ENCODE data around the gene COG1. TPM values are rescaled to one million over a fixed set of nuclear protein-coding genes. Genes with fewer than 3 reads are reported as not detected.

Gene COG1
- total and polyA plus RNA-seq, 8 donors, result 30.7 to 54.3 (median 45.6) TPM

GRCh38 chr17:73170324-73170723, 22.5 kb upstream of the COG1 start:
- Histone ChIP-seq H3K27ac (no peak overlapping the region), H3K36me3 (no peaks in the 10 kb centered on the region), H3K27me3 (peaks cover 9 to 49% of the 10 kb centered on the region in 2 donors), H3K4me3 (no peak overlapping the region), H3K4me1 (peaks cover 0 to 21% of the 10 kb centered on the region in 2 donors), H3K9me3 (no peaks in the 10 kb centered on the region)
- no peak for TF ChIP-seq CTCF (IDR thresholded peaks at IDR 0.05)
- intact Hi-C loops (cut with DNase I), result no loop called here
- DNase-seq, result no peak
- no peak for ATAC-seq

GRCh38 chr17:73172252-73172651, 20.6 kb upstream of the COG1 start:
- peaks cover 0 to 30% of the 10 kb centered on the region in 2 donors for H3K27me3 ChIP-seq
- H3K27ac ChIP-seq, result no peak overlapping the region
- intact Hi-C loops (cut with DNase I), result no loop called here
- no peaks in the 10 kb centered on the region for H3K9me3 ChIP-seq
- DNase-seq, result no peak
- no peak for TF ChIP-seq CTCF (IDR thresholded peaks at IDR 0.05)
- peaks cover 0 to 2% of the 10 kb centered on the region in 2 donors for H3K4me1 ChIP-seq
- no peaks in the 10 kb centered on the region for H3K36me3 ChIP-seq
- ATAC-seq, result no peak
- no peak overlapping the region for H3K4me3 ChIP-seq

GRCh38 chr17:73174126-73174525, 18.7 kb upstream of the COG1 start:
- intact Hi-C loops (cut with DNase I), result no loop called here
- Histone ChIP-seq H3K9me3 (no peaks in the 10 kb centered on the region), H3K4me3 (no peak overlapping the region), H3K36me3 (no peaks in the 10 kb centered on the region), H3K27ac (no peak overlapping the region), H3K4me1 (no peaks in the 10 kb centered on the region), H3K27me3 (peaks cover 0 to 11% of the 10 kb centered on the region in 2 donors)
- TF ChIP-seq CTCF (IDR thresholded peaks at IDR 0.05), result no peak
- no peak for ATAC-seq
- DNase-seq, result no peak

GRCh38 chr17:73175962-73176565, 16.8 kb upstream of the COG1 start:
- H3K27me3 ChIP-seq, result no peaks in the 10 kb centered on the region
- intact Hi-C loops (cut with DNase I), result no loop called here
- no peaks in the 10 kb centered on the region for H3K36me3 ChIP-seq
- H3K9me3 ChIP-seq, result no peaks in the 10 kb centered on the region
- ATAC-seq (no peak), DNase-seq (no peak)
- H3K4me1 ChIP-seq, result no peaks in the 10 kb centered on the region
- no peak overlapping the region for H3K27ac ChIP-seq
- H3K4me3 ChIP-seq, result no peak overlapping the region
- TF ChIP-seq CTCF (IDR thresholded peaks at IDR 0.05), result no peak

GRCh38 chr17:73179387-73179786, 13.5 kb upstream of the COG1 start:
- H3K4me1 ChIP-seq, result peaks cover 0 to 10% of the 10 kb centered on the region in 2 donors
- H3K9me3 ChIP-seq, result no peaks in the 10 kb centered on the region
- H3K4me3 ChIP-seq, result no peak overlapping the region
- TF ChIP-seq CTCF (IDR thresholded peaks at IDR 0.05), result no peak
- no peak overlapping the region for H3K27ac ChIP-seq
- DNase-seq, result no peak
- H3K36me3 ChIP-seq, result no peaks in the 10 kb centered on the region
- no peak for ATAC-seq
- H3K27me3 ChIP-seq, result no peaks in the 10 kb centered on the region
- intact Hi-C loops (cut with DNase I), result no loop called here

Measured in left lung (tissue), 10 donors.